Thyroid gland (tissue), 4 donors: Measurements from ENCODE around the gene KRT77.

ENCODE experiments used
- POLR2A ChIP-seq, 2 donors: fragments of 450-650 bp; IDR thresholded peaks; one replicate each; pipeline ENCODE4 v1.6.1; 2017; ENCODE audit warnings: antibody characterized with exemption in 2 of 2, mild to moderate bottlenecking in 2 of 2, moderate library complexity in 1 of 2
- TF ChIP-seq, protein P1 (sequence below), 6 experiments: fragments of 200-600 bp in 3 of 6; fragments of 450-650 bp in 3 of 6; sonication (generic) in 3 of 6; IDR thresholded peaks; one replicate each; pipeline ENCODE4 v1.5.1; 2016 to 2019; ENCODE audit warnings: antibody characterized with exemption in 6 of 6, mild to moderate bottlenecking in 2 of 6, inconsistent platforms in 1 of 6, moderate library complexity in 1 of 6

DNA sequence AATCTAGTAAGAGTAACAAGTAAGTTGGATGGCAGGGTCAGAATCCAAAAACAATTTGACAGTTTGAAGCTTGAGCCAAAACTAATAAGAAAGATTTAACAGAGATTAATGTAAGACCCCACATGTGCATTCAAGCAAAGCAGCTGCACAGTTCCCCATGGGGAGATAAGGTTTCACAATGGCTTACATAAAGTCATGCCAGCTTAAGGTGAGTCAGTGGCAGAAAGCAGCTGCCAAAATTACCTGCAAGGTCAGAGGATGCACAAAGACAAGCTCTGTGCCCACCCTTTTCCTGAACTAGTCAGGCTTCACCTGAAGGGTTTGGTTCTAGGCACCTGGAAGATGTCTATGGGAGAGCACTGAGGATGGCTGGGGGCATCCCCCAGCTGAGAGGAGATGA, 36.6 kb upstream of the KRT77 start:
- TF ChIP-seq, protein P1, sequence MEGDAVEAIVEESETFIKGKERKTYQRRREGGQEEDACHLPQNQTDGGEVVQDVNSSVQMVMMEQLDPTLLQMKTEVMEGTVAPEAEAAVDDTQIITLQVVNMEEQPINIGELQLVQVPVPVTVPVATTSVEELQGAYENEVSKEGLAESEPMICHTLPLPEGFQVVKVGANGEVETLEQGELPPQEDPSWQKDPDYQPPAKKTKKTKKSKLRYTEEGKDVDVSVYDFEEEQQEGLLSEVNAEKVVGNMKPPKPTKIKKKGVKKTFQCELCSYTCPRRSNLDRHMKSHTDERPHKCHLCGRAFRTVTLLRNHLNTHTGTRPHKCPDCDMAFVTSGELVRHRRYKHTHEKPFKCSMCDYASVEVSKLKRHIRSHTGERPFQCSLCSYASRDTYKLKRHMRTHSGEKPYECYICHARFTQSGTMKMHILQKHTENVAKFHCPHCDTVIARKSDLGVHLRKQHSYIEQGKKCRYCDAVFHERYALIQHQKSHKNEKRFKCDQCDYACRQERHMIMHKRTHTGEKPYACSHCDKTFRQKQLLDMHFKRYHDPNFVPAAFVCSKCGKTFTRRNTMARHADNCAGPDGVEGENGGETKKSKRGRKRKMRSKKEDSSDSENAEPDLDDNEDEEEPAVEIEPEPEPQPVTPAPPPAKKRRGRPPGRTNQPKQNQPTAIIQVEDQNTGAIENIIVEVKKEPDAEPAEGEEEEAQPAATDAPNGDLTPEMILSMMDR (IDR thresholded peaks at IDR 0.05) = no peak
- no peak for TF ChIP-seq POLR2A (IDR thresholded peaks at IDR 0.05)
